Measurements from ENCODE around the gene KCNQ1OT1. TPM values are rescaled to one million over a fixed set of nuclear protein-coding genes. Genes with fewer than 3 reads are reported as not detected.

KCNQ1OT1 gene
- total RNA-seq, 1 donor from 2014 or later: 0.35 TPM

GRCh38 chr11:2573240-2574042 lies 126.4 kb downstream of the KCNQ1OT1 start:
- intact Hi-C loops (cut with DNase I): no loop called here
- no peak for ATAC-seq (ENCODE audit: poor library complexity)
- peak; percentile 30 for DNase-seq

GRCh38 chr11:2572491-2573239 lies 127.1 kb downstream of the KCNQ1OT1 start:
- intact Hi-C loops (cut with DNase I): no loop called here
- ATAC-seq (ENCODE audit: poor library complexity) (no peak), DNase-seq (peak; percentile 24)

GRCh38 chr11:2571598-2572281 lies 128.1 kb downstream of the KCNQ1OT1 start:
- intact Hi-C loops (cut with DNase I): no loop called here
- no peak for ATAC-seq (ENCODE audit: poor library complexity)
- DNase-seq: peak; percentile 17

GRCh38 chr11:2570841-2571597 lies 128.8 kb downstream of the KCNQ1OT1 start:
- peak; percentile 20 for DNase-seq
- intact Hi-C loops (cut with DNase I): no loop called here
- no peak for ATAC-seq (ENCODE audit: poor library complexity)

- ATAC-seq (ENCODE audit: poor library complexity): no peak
- intact Hi-C loops (cut with DNase I): no loop called here
- peak; percentile 23 for DNase-seq
Measured at GRCh38 chr11:2570211-2570811, 129.5 kb downstream of the KCNQ1OT1 start.

- ATAC-seq (ENCODE audit: poor library complexity): no peak
- peak; percentile 10 for DNase-seq
- intact Hi-C loops (cut with DNase I): no loop called here
Measured at GRCh38 chr11:2569731-2570210, 130.0 kb downstream of the KCNQ1OT1 start.

- DNase-seq: peak; percentile 31
- intact Hi-C loops (cut with DNase I): no loop called here
- ATAC-seq (ENCODE audit: poor library complexity): no peak
Measured at GRCh38 chr11:2569321-2569721, 130.5 kb downstream of the KCNQ1OT1 start.

- peak; percentile 13 for DNase-seq
- intact Hi-C loops (cut with DNase I): no loop called here
- ATAC-seq (ENCODE audit: poor library complexity): no peak
Measured at GRCh38 chr11:2567026-2567671, 132.6 kb downstream of the KCNQ1OT1 start.

GRCh38 chr11:2566223-2567025 lies 133.4 kb downstream of the KCNQ1OT1 start:
- DNase-seq (peak; percentile 42), ATAC-seq (ENCODE audit: poor library complexity) (no peak)
- intact Hi-C loops (cut with DNase I): no loop called here

- DNase-seq (peak; percentile 32), ATAC-seq (ENCODE audit: poor library complexity) (no peak)
- intact Hi-C loops (cut with DNase I): no loop called here
Measured at GRCh38 chr11:2565447-2566222, 134.2 kb downstream of the KCNQ1OT1 start.

GRCh38 chr11:2564588-2565425 lies 135.0 kb downstream of the KCNQ1OT1 start:
- ATAC-seq (ENCODE audit: poor library complexity) (no peak), DNase-seq (peak; percentile 35)
- intact Hi-C loops (cut with DNase I): no loop called here

- intact Hi-C loops (cut with DNase I): no loop called here
- DNase-seq: no peak
- no peak for ATAC-seq (ENCODE audit: poor library complexity)
Measured at GRCh38 chr11:2564008-2564530, 135.7 kb downstream of the KCNQ1OT1 start.

GRCh38 chr11:2563213-2564007 lies 136.4 kb downstream of the KCNQ1OT1 start:
- intact Hi-C loops (cut with DNase I): no loop called here
- ATAC-seq (ENCODE audit: poor library complexity) (no peak), DNase-seq (peak; percentile 7)

GRCh38 chr11:2562890-2563212 lies 136.9 kb downstream of the KCNQ1OT1 start:
- ATAC-seq (ENCODE audit: poor library complexity) (no peak), DNase-seq (no peak)
- intact Hi-C loops (cut with DNase I): no loop called here
